GM06990 (cell line): ENCODE results near the gene PACRG.

Experiments used
- DNase-seq: peaks from one replicate; pipeline ENCODE4 v3.0.0-alpha.2; 2011; ENCODE audit not compliant: insufficient read length; ENCODE audit errors: extremely low read depth
- H3K27me3 ChIP-seq: replicated peaks from 2 replicates; pipeline ENCODE4 v1.6.0; 2011; ENCODE audit warnings: low read length; ENCODE audit not compliant: control insufficient read depth, insufficient read depth
- H3K36me3 ChIP-seq: 2 replicates; pipeline ENCODE4 v1.5.1; 2011; ENCODE audit warnings: low read length; ENCODE audit not compliant: control insufficient read depth, insufficient read depth
- H3K4me3 ChIP-seq: replicated peaks from 2 replicates; pipeline ENCODE4 v1.5.1; 2011; ENCODE audit warnings: low read depth, mild to moderate bottlenecking, control low read depth, low read length
- CTCF ChIP-seq: IDR thresholded peaks from 2 replicates; pipeline ENCODE4 v1.5.1; 2011; ENCODE audit warnings: low read length, control low read depth, mild to moderate bottlenecking, inconsistent platforms; ENCODE audit not compliant: insufficient read depth, poor library complexity, severe bottlenecking

The PACRG gene

GRCh38 chr6:162856885-162857284 lies 129.1 kb downstream of the PACRG start:
- no peak for TF ChIP-seq CTCF
- DNase-seq = no peak
- Histone ChIP-seq H3K27me3 (no peaks in the 10 kb centered on the region), H3K36me3 (no peaks in the 10 kb centered on the region), H3K4me3 (no peak overlapping the region)

GRCh38 chr6:162857326-162857725 lies 129.6 kb downstream of the PACRG start:
- no peak overlapping the region for H3K4me3 ChIP-seq

GRCh38 chr6:162862462-162862861 lies 134.7 kb downstream of the PACRG start:
- H3K36me3 ChIP-seq = no peaks in the 10 kb centered on the region
- no peak for TF ChIP-seq CTCF
- no peak overlapping the region for H3K4me3 ChIP-seq
- no peaks in the 10 kb centered on the region for H3K27me3 ChIP-seq
- no peak for DNase-seq

More at GRCh38 chr6:162857326-162857725, 129.6 kb downstream of the PACRG start:
- no peak for TF ChIP-seq CTCF
- no peak for DNase-seq
- H3K27me3 ChIP-seq = no peaks in the 10 kb centered on the region
- no peaks in the 10 kb centered on the region for H3K36me3 ChIP-seq

- no peaks in the 10 kb centered on the region for H3K36me3 ChIP-seq
These were observed 135.2 kb downstream of the PACRG start for GRCh38 chr6:162862941-162863340.

GRCh38 chr6:162863821-162864220 lies 136.0 kb downstream of the PACRG start:
- H3K4me3 ChIP-seq = no peak overlapping the region
- H3K27me3 ChIP-seq = no peaks in the 10 kb centered on the region
- no peak for TF ChIP-seq CTCF
- no peaks in the 10 kb centered on the region for H3K36me3 ChIP-seq
- no peak for DNase-seq

More at GRCh38 chr6:162862941-162863340, 135.2 kb downstream of the PACRG start:
- Histone ChIP-seq H3K4me3 (no peak overlapping the region), H3K27me3 (no peaks in the 10 kb centered on the region)
- TF ChIP-seq CTCF = no peak
- DNase-seq = no peak

GRCh38 chr6:162864911-162865310 lies 137.1 kb downstream of the PACRG start:
- Histone ChIP-seq H3K4me3 (no peak overlapping the region), H3K27me3 (no peaks in the 10 kb centered on the region), H3K36me3 (no peaks in the 10 kb centered on the region)
- no peak for DNase-seq
- TF ChIP-seq CTCF = no peak
